ENCODE measurements around the gene LYPD5.

DNA sequence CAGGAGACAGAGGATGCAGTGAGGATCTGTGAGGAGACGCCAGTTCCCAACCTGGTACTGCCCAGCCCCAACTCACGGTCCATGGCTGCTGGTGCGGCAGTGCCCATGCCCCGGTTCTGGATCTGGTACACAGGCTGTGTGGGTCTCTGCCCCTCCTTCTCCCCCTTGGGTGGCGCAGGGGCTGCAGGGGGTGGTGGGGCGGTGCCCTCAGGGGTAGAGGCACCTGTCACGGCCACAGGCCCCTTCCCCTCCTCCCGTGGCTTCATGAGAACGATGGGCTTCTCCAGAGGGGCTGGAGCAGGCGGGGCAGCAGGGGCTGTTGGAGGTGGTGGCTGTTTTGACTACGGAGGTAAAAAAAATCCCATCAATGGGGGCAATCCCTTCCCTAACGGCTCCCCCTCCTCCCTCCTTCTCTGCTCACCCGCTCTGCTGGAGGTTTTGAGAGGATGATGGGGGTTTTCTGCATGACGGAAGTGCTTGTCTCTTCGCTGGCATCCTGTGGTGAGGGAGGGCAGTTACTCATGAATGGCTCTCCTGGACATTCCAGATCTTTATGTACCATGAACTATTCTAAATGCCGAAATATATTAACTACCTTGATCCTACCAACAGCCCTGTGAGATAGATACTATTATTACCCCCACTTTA lies 54.6 kb downstream of the LYPD5 start:
- TF ChIP-seq, protein P1, sequence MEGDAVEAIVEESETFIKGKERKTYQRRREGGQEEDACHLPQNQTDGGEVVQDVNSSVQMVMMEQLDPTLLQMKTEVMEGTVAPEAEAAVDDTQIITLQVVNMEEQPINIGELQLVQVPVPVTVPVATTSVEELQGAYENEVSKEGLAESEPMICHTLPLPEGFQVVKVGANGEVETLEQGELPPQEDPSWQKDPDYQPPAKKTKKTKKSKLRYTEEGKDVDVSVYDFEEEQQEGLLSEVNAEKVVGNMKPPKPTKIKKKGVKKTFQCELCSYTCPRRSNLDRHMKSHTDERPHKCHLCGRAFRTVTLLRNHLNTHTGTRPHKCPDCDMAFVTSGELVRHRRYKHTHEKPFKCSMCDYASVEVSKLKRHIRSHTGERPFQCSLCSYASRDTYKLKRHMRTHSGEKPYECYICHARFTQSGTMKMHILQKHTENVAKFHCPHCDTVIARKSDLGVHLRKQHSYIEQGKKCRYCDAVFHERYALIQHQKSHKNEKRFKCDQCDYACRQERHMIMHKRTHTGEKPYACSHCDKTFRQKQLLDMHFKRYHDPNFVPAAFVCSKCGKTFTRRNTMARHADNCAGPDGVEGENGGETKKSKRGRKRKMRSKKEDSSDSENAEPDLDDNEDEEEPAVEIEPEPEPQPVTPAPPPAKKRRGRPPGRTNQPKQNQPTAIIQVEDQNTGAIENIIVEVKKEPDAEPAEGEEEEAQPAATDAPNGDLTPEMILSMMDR (IDR thresholded peaks at IDR 0.05), result no peak
- no peak for TF ChIP-seq POLR2A (IDR thresholded peaks at IDR 0.05)
